AG09309 (cell line): ENCODE results near the gene PHYHIPL.

ENCODE experiments used
- DNase-seq: peaks from one replicate; pipeline ENCODE4 v3.0.0-alpha.2; 2010; ENCODE audit warnings: low read depth
- H3K4me3 ChIP-seq: 2 replicates; pipeline ENCODE4 v1.5.1; 2011; ENCODE audit warnings: mild to moderate bottlenecking, low read depth, low read length, moderate library complexity; ENCODE audit not compliant: control insufficient read depth
- TF ChIP-seq, protein P1 (sequence below): IDR thresholded peaks from 2 replicates; pipeline ENCODE4 v1.5.1; 2011; ENCODE audit warnings: mild to moderate bottlenecking, low read depth, low read length, inconsistent platforms; ENCODE audit not compliant: insufficient read depth, control insufficient read depth; ENCODE audit errors: missing control alignments

PHYHIPL gene

DNA sequence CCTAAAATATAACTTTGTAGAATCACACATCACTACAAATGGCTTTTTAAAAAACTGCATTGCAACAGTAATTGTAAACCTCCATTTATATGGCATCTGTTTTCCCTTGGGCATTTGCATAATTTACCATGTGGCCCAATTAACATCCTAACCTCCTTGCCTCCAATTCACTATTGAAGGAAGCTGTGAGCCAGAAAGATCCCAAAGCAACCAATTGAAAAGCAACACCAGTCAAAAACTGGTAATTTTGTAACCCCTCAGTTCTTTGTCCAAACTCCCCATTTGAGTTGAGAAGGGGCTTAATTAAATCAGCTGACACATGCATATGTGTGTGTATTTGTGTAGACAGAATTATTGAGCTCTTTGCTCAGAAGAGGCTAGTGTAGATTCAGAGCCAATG lies 95.6 kb downstream of the PHYHIPL start:
- DNase-seq, result no peak
- H3K4me3 ChIP-seq, result no peak overlapping the region
- TF ChIP-seq, protein P1, sequence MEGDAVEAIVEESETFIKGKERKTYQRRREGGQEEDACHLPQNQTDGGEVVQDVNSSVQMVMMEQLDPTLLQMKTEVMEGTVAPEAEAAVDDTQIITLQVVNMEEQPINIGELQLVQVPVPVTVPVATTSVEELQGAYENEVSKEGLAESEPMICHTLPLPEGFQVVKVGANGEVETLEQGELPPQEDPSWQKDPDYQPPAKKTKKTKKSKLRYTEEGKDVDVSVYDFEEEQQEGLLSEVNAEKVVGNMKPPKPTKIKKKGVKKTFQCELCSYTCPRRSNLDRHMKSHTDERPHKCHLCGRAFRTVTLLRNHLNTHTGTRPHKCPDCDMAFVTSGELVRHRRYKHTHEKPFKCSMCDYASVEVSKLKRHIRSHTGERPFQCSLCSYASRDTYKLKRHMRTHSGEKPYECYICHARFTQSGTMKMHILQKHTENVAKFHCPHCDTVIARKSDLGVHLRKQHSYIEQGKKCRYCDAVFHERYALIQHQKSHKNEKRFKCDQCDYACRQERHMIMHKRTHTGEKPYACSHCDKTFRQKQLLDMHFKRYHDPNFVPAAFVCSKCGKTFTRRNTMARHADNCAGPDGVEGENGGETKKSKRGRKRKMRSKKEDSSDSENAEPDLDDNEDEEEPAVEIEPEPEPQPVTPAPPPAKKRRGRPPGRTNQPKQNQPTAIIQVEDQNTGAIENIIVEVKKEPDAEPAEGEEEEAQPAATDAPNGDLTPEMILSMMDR, result no peak

DNA sequence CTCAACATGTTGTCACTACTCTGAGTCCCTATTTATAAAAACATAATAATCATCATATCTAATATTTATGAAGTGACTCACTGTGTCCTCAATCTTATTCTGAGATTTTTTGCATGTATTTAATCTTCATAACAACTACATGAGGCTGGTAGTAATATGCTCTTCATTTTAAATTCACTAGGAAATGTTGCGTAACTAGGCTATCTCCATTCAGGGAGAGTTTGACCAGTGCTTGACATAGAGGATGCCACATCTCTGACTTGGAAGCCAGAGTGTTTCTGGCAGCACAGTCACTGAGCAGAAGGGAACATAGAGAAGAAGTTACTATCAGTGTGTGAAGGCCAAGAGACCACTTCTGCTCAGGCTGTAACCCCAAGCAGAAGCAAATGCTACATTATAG lies 97.0 kb downstream of the PHYHIPL start:
- H3K4me3 ChIP-seq, result no peak overlapping the region
- TF ChIP-seq, protein P1, result no peak
- DNase-seq, result no peak

DNA sequence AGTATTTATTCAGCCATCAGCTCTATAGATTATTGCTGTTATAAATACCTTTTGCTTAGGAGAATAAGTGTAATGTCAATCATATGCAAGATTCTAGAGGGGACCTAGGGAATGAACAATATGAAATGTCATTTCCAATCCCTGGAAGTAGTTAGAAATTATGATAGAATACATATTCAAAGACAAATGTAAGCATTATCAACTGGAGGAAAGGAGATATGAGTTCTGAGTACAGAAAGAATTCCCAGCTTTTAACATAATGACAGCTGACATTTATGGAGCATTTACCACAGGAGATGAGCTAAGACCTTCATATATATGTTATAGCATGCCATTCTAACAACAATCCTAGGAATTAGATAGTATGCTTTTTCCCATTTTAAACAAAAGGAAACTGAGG lies 99.7 kb downstream of the PHYHIPL start:
- no peak for DNase-seq
- H3K4me3 ChIP-seq, result no peak overlapping the region
- TF ChIP-seq, protein P1, result no peak

DNA sequence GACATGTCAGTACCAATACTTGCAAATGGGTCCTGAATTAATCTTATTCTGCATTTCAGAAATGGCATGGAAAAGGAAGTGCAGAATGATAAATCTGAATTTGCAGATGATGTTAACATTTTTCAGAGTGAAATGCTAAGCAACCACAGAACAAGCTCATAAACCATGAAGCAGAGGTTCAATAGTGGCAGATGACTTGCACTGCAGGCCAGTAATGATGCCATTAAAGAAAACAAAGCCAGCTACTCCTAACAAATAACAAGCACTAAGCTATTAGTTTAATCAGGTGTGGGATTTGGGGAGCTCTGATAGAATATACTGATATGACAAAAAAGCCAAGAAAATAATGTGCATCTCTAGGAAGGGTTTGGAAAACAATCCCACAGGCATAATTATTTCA lies 100.5 kb downstream of the PHYHIPL start:
- TF ChIP-seq, protein P1, result no peak

DNA sequence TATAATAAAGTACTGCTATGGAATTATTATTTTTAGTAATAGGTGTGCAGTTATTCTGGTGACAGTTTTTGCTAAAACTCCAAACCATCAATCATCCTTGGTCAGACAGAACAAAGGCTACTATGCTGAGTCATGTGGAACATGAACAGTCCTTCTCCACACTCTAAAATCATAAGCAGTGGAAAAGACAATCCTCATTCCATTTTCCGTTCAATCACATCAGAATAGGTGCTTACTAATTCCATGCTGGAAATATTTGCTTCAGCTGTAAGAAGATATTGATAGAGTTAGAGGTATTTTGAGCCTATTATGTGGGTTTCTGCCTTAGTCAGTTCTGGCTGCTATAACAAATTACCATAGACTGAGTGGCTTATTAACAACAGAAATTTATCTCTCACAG lies 103.0 kb downstream of the PHYHIPL start:
- TF ChIP-seq, protein P1, result no peak
- H3K4me3 ChIP-seq, result no peak overlapping the region
- no peak for DNase-seq

More for the DNA sequence above, 100.5 kb downstream of the PHYHIPL start:
- no peak overlapping the region for H3K4me3 ChIP-seq
- no peak for DNase-seq

DNA sequence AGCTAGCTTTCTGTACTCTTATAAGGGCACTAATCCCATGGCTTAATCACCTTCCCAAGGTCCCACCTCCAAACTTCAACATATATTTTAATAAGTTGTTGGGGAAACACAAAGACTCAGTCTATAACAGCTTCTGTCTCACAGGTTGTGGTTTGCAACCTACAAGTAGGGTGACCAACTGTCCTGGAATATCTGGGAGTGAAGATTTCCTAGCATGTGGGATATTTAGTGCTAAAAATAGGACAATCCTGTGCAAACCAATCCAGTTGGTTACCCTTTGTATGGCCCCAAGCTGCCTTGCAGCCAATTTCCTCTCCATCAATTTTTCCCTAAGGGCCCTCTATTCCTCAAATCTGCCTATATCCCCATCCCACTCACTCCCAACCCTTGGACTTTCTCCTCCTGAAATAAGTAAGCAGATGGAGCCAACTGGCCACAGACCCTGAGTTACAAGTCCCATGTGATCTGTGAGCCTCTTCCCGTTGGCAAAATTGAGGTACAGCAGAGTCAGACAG lies 103.6 kb downstream of the PHYHIPL start:
- DNase-seq, result no peak
- no peak overlapping the region for H3K4me3 ChIP-seq
- TF ChIP-seq, protein P1, result no peak

DNA sequence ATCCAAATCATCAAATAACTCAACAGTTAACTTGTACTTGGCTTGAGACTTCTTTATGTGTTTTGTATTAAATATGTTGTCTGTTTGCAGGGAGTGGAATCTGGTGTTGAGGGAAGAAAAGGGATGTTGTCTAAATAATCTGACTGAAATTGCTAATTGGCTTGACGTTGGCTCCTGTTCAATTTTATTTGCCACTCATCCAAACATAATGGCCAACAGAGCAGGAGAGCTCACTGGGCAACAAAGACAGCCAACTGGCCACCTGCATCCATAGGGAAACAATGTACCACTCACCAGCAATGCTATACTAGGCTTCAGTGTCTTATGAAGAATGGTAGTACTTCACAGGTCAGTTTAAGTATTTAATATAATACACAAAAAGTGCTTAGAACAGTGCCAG lies 105.4 kb downstream of the PHYHIPL start:
- TF ChIP-seq, protein P1, result no peak
- no peak overlapping the region for H3K4me3 ChIP-seq

More for the DNA sequence above, 105.4 kb downstream of the PHYHIPL start:
- DNase-seq, result no peak
